Glomerular visceral epithelial cell (primary cell): ENCODE measurements around the gene ARHGEF33.
"Not testable (repeated sequence)": the region's sequence is repeated elsewhere in the genome, so short reads cannot be mapped to it uniquely, and the experiment has no call there.

Source experiments
- DNase-seq: peaks from one replicate; pipeline ENCODE4 v3.0.0-alpha.2; 2016; ENCODE audit errors: extremely low spot score

The ARHGEF33 gene

GRCh38 chr2:38911191-38911590 is 21.5 kb downstream of the ARHGEF33 start:
- DNase-seq = no peak

GRCh38 chr2:38912619-38913018 is 22.9 kb downstream of the ARHGEF33 start:
- DNase-seq = no peak

DNA sequence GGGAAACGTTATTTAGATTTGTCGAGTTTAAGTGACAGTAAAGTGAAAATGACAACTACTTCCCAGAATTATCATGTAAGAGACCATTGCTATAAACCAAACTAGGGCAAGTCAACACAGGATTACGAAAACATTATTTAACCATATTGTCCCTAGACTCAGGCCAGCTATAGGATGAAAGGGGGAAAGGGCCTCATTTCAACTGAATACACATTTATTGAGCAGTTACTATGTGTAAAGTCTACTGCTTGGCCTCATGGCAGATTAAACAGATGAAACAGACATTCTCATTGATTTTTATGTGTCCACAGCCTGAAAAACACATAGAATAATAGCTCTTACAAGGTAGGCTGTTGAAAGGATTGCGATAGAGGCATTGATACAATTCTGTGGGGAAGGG is 32.7 kb downstream of the ARHGEF33 start:
- DNase-seq = no peak

DNA sequence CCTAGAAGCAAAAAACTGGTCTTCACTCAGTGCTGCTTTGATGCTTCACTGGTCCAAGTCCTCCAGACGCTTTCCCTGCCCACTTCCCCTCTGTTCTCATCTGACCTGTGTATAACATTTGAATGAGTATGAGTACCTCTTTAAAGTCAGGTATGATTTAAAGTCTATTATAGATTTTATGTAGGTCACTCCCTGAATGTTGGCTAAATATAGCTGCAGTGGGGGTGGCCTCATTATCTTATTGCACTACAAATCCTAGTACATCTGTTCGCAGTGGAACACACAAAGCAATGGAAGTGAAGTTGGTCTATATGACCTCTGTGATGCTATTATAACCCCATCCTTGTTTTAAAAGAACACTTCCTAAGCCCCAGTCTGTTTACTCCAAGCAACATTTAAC is 33.2 kb downstream of the ARHGEF33 start:
- DNase-seq = no peak

DNA sequence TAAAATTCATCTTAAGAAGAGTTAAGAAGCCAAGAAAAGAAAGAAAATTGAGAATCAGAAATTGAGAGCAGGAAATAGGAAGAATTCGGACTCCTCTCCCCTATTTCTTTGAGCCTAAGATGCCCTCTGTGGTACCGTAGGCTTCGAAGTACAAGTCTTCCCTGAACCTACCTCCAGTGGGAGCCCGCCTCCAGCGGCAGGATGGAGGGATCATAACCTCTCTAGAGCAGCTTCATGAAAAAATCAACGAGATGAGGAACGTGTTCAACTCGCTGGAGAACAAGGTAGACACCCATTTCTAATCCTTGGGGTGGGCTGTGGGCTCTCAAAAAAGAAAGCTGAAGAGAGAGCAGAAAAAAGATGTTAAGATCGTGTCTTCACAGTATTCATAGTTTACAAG is 36.3 kb downstream of the ARHGEF33 start:
- no peak for DNase-seq

DNA sequence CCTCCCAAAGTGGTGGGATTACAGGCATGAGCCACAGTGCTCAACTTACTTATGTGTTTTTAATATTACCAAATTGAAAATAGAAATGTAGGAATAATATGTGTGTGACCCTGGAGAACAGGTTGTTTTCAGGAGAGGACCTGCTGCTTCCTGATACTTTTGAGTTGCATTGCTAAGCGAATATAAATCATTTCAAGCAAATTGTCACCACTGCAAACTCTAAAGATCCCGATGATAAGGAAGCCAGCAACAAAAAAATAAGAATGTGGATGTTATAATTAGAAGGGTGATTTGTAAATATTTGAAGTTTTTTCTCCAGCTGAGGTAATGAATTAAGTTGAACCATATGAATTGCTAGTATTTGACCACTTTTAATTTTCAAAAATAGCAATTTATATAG is 40.9 kb downstream of the ARHGEF33 start:
- DNase-seq = no peak

DNA sequence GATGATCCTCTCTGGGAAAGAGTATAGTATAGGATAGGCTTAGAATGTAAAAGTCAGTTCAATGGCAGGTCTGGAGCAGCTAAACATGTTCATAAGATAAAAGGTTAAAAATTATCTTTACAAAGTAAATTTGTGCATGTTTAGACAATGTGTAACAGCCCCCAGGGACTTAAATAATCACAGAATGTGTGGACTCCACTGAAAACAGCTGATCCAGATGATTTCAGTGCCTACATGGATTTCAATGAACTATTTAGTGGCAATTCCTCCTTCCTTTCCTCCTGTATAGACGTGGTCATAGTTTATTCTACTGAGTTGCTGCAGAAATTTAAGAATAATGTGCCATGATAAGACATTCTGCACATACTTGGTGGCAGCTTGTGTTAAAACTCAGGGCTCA is 42.9 kb downstream of the ARHGEF33 start:
- no peak for DNase-seq

DNA sequence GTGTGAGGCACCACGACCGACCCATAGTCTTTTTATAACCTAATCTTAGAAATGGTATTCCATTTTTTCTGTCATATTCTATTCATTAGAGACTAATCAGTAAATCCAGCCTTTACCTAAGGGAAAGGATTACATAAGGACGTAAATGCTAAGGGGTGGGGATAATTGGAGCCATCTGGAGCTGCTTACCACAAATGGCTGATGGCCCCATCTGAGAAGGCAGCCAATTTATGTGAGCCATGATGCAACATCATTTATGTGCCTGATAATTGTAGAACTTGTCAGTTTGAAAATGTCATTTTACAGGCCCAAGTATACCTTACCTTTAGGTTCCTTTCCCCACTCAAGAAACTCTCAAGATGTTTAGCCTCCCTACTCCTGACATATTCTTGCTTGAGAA is 44.0 kb downstream of the ARHGEF33 start:
- no peak for DNase-seq

DNA sequence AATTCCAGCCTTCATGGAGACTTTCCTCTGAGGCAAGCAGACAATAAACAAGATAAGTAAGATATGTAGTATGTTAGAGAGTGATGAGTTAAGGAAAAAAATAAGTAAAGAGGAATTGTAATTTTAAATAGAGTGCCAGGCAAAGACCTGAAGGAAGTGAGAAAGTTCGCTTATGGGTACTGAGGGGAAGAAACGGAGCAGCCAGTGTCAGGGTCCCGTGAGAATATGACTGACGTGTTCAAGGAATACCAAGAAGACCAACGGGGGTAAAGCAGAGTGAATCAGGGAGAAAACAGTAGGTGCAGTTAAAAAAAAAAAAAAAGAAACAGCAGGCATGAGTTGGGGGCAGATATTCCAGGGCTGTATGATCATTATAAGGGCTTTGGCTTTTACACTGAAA is 45.1 kb downstream of the ARHGEF33 start:
- no peak for DNase-seq

- DNase-seq = peak; percentile 15
Observed at GRCh38 chr2:38935568-38936172, 46.0 kb downstream of the ARHGEF33 start.

- DNase-seq = not testable (repeated sequence)
Observed at GRCh38 chr2:38936516-38936915, 46.8 kb downstream of the ARHGEF33 start.

DNA sequence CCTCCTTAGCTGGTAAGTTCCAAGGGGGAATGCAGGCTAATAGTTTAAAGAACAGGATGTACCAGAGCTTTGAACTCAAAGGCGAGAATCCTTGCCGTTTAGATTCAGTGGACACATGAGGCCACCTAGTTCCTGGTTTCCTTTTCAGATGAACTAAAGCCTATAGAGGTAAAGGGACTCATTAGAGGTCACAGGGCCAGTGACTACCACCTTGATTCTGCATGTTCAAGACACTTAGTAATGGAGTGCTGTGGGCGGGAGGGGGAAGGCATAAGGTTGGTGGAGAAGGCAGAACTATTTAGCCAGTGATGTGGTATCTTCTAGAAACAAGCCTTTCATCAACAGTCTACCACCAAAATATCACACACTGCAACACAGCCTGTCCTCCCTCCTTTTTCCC is 47.9 kb downstream of the ARHGEF33 start:
- no peak for DNase-seq

GRCh38 chr2:38940746-38941145 is 51.1 kb downstream of the ARHGEF33 start:
- DNase-seq = no peak

GRCh38 chr2:38943784-38944183 is 54.1 kb downstream of the ARHGEF33 start:
- DNase-seq = no peak

DNA sequence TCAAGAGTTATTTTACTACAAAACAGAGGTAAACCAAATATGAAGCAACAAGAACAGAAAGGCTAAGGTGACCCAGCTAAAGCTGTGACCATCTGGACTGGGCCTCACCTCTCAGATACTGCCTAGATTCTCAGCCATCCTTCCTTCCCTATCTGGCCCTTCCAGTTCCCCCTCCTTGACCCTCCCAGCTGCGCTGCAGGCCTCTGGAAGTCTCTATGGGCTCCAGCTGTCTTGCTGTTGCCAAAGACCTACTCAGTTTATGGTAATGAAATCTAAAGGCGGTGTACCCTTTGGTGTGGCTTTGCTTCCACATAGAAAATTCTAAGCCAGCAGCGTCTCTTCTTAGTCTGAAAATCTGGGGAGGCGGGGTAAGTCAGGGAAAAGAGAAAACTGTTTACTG is 55.7 kb downstream of the ARHGEF33 start:
- no peak for DNase-seq

DNA sequence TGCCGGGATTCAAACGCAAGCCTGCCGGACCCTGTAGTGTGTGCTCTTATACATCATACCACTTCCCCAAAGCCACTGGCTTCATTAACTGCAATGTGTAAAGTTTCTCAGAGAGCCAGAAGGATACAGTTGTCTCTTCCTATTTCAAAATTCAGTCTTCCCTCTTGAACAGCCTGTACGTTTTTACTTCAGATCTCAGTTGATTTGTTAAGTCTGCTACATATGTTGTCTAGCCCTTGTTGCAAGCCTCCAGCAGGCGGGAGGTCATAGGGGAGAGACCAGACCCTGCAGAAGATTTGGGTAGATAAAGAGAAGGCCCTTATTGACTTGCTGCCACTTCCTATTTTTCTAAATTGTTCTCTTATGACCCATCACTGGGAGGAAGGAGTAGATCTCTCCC is 56.2 kb downstream of the ARHGEF33 start:
- no peak for DNase-seq

GRCh38 chr2:38947241-38948239 is 57.9 kb downstream of the ARHGEF33 start:
- DNase-seq = peak; percentile 68

DNA sequence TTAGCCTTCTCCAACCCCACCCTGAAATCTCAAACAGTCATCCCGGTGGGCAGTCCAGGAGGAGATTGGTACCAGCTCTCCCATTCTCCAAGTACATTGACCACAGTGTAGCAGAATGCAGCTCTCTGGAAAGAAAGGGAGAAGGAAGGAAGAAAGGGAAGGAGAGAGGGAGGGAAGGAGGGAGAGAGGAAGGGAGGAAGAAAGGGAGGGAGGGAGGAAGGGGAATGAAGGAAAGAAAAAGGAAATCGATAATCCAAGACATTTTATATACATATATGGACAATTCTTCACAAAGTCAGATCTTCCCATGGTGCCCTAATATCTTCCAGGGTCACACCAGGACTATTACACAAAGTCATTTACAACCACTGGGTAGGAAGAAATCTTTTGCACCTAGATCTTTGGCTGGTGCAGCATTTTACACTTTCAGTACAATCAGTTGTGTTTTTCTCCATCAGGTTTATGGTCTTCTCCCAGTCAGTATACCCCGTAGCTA is 58.8 kb downstream of the ARHGEF33 start:
- DNase-seq = no peak

DNA sequence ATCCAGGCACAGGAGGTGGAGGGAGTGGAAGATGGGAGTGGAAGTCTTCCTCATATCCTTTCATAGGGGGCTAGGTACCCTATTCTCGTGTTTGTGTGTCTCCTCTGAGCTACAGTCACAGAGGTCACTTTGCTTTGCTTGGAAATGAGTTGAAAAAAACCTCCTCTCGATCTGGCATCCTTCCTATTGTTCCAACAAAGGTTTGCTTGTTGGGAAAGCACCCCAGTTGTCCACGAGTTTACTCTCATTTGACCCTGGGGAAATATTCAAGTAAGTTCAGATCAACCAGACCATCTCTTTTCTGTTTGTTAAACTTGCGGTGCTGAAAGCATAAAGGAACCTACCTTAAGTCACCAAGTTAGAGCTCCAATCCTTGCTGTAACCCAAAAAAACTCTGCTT is 59.3 kb downstream of the ARHGEF33 start:
- DNase-seq = no peak

GRCh38 chr2:38951766-38952165 is 62.1 kb downstream of the ARHGEF33 start:
- no peak for DNase-seq

GRCh38 chr2:38957972-38958371 is 68.3 kb downstream of the ARHGEF33 start:
- no peak for DNase-seq

DNA sequence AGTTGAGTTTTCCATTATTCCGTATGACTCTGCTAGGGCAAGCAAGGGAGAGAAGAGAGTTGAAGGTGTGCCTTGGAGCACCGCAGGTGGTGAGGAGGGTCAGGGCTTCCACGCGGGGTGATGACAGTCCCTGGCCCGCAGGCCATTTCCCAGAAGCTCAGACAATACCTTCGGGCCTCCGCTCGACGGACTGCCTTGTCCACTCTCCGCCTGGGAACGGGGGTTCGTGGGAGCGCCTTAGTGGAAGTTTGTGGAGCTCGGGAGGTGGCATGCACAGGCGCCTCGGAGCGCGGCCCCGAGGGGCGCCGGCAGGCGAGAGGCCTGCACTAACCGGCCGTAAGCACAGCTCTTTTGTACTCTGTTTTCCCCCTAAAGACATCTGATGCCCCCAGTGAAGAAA is 69.8 kb downstream of the ARHGEF33 start:
- DNase-seq = no peak
